Muscle of leg (tissue), 11 donors: ENCODE measurements around the gene CALB2. TPM values are rescaled to one million over a fixed set of nuclear protein-coding genes. Genes with fewer than 3 reads are reported as not detected.

Experiments used
- DNase-seq: peaks from one replicate; pipeline ENCODE4 v3.0.0; 2013
- H3K27ac ChIP-seq: one replicate; pipeline ENCODE4 v1.5.1; 2013; ENCODE audit warnings: mild to moderate bottlenecking, low read length, control low read depth
- H3K27me3 ChIP-seq: one replicate; pipeline ENCODE4 v1.6.1; 2013; ENCODE audit warnings: low read length; ENCODE audit not compliant: control insufficient read depth, insufficient read depth
- H3K36me3 ChIP-seq: one replicate; pipeline ENCODE4 v1.6.1; 2013; ENCODE audit warnings: low read length; ENCODE audit not compliant: control insufficient read depth, insufficient read depth
- H3K4me1 ChIP-seq: one replicate; pipeline ENCODE4 v1.6.1; 2013; ENCODE audit warnings: low read length; ENCODE audit not compliant: control insufficient read depth, insufficient read depth
- H3K4me3 ChIP-seq: one replicate; pipeline ENCODE4 v1.5.1; 2013; ENCODE audit warnings: low read length, control low read depth
- H3K9me3 ChIP-seq: replicated peaks from 2 replicates; pipeline ENCODE4 v1.6.1; 2013; ENCODE audit warnings: low read depth, low read length; ENCODE audit not compliant: control insufficient read depth
- WGBS: methylation state at CpG from one replicate; pipeline ENCODE4 v1.1.5; 2013; ENCODE audit warnings: missing lambda C conversion rate; ENCODE audit not compliant: insufficient coverage; 5-methylcytosine and 5-hydroxymethylcytosine counted together
- polyA plus RNA-seq, 8 donors: library from polyadenylated mRNA; unstranded; fragments of 120-200 nt; gene quantifications; one replicate each; pipeline versions ENCODE4 v1.2.1 to v1.2.3, GENCODE V29; 2013; ENCODE audit warnings: inconsistent platforms in 1 of 8, low replicate concordance in 1 of 8; ENCODE audit not compliant: insufficient read length in 8 of 8, insufficient read depth in 1 of 8
- total RNA-seq: library from RNA; stranded (reverse); fragments of 120-200 nt; gene quantifications from one replicate; pipeline ENCODE4 v1.2.4, GENCODE V29; 2013

Gene CALB2
- total and polyA plus RNA-seq, 9 donors, result 0.16 to 1.3 (median 0.49) TPM

- no peaks in the 10 kb centered on the region for H3K36me3 ChIP-seq
- DNase-seq, result no peak
- 45% methylated on average over 9 of the region's 9 CpGs for WGBS
- peaks cover 15% of the 10 kb centered on the region for H3K27me3 ChIP-seq
- no peaks in the 10 kb centered on the region for H3K4me1 ChIP-seq
- H3K27ac ChIP-seq, result no peak overlapping the region
- no peak overlapping the region for H3K4me3 ChIP-seq
- H3K9me3 ChIP-seq, result no peaks in the 10 kb centered on the region
These were observed 5.7 kb downstream of the CALB2 start for GRCh38 chr16:71364133-71364681.

- no peaks in the 10 kb centered on the region for H3K4me1 ChIP-seq
- H3K36me3 ChIP-seq, result no peaks in the 10 kb centered on the region
- H3K9me3 ChIP-seq, result no peaks in the 10 kb centered on the region
- 68% methylated on average over 8 of the region's 10 CpGs for WGBS
- no peak for DNase-seq
- H3K27ac ChIP-seq, result no peak overlapping the region
- H3K27me3 ChIP-seq, result peaks cover 11% of the 10 kb centered on the region
- H3K4me3 ChIP-seq, result no peak overlapping the region
These were observed 6.5 kb downstream of the CALB2 start for GRCh38 chr16:71365021-71365420.

- H3K9me3 ChIP-seq, result no peaks in the 10 kb centered on the region
- H3K36me3 ChIP-seq, result no peaks in the 10 kb centered on the region
- no peak overlapping the region for H3K27ac ChIP-seq
- no peaks in the 10 kb centered on the region for H3K4me1 ChIP-seq
- peaks cover 11% of the 10 kb centered on the region for H3K27me3 ChIP-seq
- no peak for DNase-seq
- 56% methylated on average over 9 of the region's 12 CpGs for WGBS
- H3K4me3 ChIP-seq, result no peak overlapping the region
These were observed 8.9 kb downstream of the CALB2 start for GRCh38 chr16:71367241-71367976.

- Histone ChIP-seq H3K4me3 (no peak overlapping the region), H3K4me1 (no peaks in the 10 kb centered on the region), H3K27ac (no peak overlapping the region), H3K27me3 (peaks cover 16% of the 10 kb centered on the region), H3K9me3 (no peaks in the 10 kb centered on the region), H3K36me3 (no peaks in the 10 kb centered on the region)
- WGBS, result 85% methylated on average over 8 of the region's 10 CpGs
- DNase-seq, result no peak
These were observed 10.4 kb downstream of the CALB2 start for GRCh38 chr16:71368958-71369357.

GRCh38 chr16:71369494-71369893, 11.0 kb downstream of the CALB2 start:
- peaks cover 13% of the 10 kb centered on the region for H3K27me3 ChIP-seq
- 83% methylated on average over 8 of the region's 11 CpGs for WGBS
- DNase-seq, result no peak
- no peaks in the 10 kb centered on the region for H3K4me1 ChIP-seq
- no peaks in the 10 kb centered on the region for H3K9me3 ChIP-seq
- no peak overlapping the region for H3K27ac ChIP-seq
- H3K4me3 ChIP-seq, result no peak overlapping the region
- H3K36me3 ChIP-seq, result no peaks in the 10 kb centered on the region

GRCh38 chr16:71371237-71371636, 12.7 kb downstream of the CALB2 start:
- Histone ChIP-seq H3K27ac (no peak overlapping the region), H3K4me3 (no peak overlapping the region), H3K9me3 (no peaks in the 10 kb centered on the region), H3K36me3 (no peaks in the 10 kb centered on the region), H3K27me3 (peaks cover 10% of the 10 kb centered on the region), H3K4me1 (no peaks in the 10 kb centered on the region)
- no peak for DNase-seq
- 11% methylated on average over 1 of the region's 2 CpGs for WGBS

- no peaks in the 10 kb centered on the region for H3K9me3 ChIP-seq
- no peaks in the 10 kb centered on the region for H3K4me1 ChIP-seq
- no peaks in the 10 kb centered on the region for H3K36me3 ChIP-seq
- no peak overlapping the region for H3K27ac ChIP-seq
- peaks cover 14% of the 10 kb centered on the region for H3K27me3 ChIP-seq
- DNase-seq, result no peak
- H3K4me3 ChIP-seq, result no peak overlapping the region
- WGBS, result 47% methylated on average over 5 of the region's 8 CpGs
These were observed 14.6 kb downstream of the CALB2 start for GRCh38 chr16:71373073-71373472.

- WGBS, result 80% methylated on average over 2 of the region's 5 CpGs
- Histone ChIP-seq H3K36me3 (no peaks in the 10 kb centered on the region), H3K4me3 (no peak overlapping the region), H3K4me1 (no peaks in the 10 kb centered on the region), H3K27ac (no peak overlapping the region), H3K27me3 (peaks cover 12% of the 10 kb centered on the region), H3K9me3 (no peaks in the 10 kb centered on the region)
- no peak for DNase-seq
These were observed 18.1 kb downstream of the CALB2 start for GRCh38 chr16:71376465-71377157.

- no peak overlapping the region for H3K27ac ChIP-seq
- no peak overlapping the region for H3K4me3 ChIP-seq
- WGBS, result no CpG with 5 or more reads among the region's 1 CpG
- H3K36me3 ChIP-seq, result no peaks in the 10 kb centered on the region
- H3K4me1 ChIP-seq, result no peaks in the 10 kb centered on the region
- H3K27me3 ChIP-seq, result peaks cover 6% of the 10 kb centered on the region
- no peak for DNase-seq
- no peaks in the 10 kb centered on the region for H3K9me3 ChIP-seq
These were observed 21.2 kb downstream of the CALB2 start for GRCh38 chr16:71379711-71380110.

GRCh38 chr16:71380831-71381230, 22.3 kb downstream of the CALB2 start:
- no peak for DNase-seq
- Histone ChIP-seq H3K4me1 (no peaks in the 10 kb centered on the region), H3K9me3 (no peaks in the 10 kb centered on the region), H3K4me3 (no peak overlapping the region), H3K27ac (no peak overlapping the region), H3K27me3 (peaks cover 4% of the 10 kb centered on the region), H3K36me3 (no peaks in the 10 kb centered on the region)
- WGBS, result 67% methylated on average over 5 of the region's 6 CpGs
